HK-2 (cell line): ENCODE data around the gene LAIR1.
"Not testable (repeated sequence)": the region's sequence is repeated elsewhere in the genome, so short reads cannot be mapped to it uniquely, and the experiment has no call there.

Experiments
- DNase-seq: peaks from one replicate; pipeline ENCODE4 v3.0.0-alpha.2; 2018; ENCODE audit not compliant: unreplicated experiment

LAIR1 gene

DNA sequence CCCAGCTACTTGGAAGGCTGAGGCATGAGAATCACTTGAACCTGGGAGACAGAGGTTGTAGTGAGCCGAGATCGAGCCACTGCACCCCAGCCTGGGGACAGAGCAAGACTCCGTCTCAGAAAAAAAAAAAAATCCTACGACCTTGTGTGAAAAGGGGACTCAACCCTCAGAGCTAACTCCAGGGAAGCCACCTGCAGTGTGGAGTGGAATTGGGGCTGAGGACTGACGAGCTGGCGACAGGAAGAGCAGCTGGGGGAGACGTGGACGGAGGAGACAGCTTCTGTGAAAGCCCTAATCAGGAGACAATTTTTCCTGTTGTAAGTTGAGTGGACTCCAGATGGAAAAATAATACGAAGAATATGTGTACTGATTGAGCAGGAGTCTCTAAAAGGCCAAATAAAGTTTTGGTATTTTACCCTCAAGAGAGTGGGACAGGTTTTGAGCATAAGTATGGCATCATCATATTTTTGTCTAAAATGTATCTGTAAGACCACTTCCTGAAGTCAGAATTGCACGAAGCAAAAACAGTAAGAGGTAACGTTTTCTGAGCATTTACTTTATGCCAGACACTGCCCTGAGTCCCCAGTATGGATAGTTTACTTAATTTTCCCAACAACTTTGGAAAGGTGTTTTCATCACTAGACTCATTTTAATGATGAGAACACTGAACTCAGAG is 12.0 kb upstream of the LAIR1 start:
- DNase-seq, result no peak

DNA sequence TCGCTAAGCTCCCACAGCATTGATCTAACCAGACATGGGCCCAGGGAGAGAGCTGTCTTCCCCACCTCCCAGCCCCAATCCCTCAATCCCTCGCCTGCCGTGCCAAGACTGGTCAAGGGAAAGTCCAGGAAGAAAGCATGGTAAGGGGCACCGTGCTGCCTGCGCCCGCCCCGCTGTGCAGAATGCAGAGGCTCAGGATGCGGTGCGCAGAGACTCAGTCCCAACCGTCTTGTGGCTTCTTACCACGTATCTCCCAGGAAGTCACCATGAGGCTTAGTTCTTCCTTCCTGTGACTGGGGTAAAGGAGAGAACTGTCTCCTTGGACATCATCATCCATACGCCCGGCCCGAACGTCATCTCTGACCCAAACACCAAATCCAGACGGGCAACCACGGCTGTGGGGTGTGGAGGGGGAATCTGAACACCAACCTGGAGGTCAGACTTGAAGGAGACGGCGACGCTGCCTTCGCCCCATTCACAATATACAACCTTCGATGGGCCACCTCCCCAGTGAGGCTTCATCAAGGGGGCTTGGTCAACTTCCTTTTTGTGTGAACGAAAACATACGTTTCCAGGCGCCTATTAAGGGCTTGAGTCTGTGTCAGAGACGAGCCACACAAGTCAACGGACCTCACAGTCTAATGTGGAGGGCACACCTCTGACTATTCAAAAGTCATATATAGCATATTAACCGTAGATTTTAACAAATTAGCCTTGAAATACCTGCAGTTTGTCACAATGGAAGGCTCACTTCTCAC is 10.6 kb upstream of the LAIR1 start:
- not testable (repeated sequence) for DNase-seq

DNA sequence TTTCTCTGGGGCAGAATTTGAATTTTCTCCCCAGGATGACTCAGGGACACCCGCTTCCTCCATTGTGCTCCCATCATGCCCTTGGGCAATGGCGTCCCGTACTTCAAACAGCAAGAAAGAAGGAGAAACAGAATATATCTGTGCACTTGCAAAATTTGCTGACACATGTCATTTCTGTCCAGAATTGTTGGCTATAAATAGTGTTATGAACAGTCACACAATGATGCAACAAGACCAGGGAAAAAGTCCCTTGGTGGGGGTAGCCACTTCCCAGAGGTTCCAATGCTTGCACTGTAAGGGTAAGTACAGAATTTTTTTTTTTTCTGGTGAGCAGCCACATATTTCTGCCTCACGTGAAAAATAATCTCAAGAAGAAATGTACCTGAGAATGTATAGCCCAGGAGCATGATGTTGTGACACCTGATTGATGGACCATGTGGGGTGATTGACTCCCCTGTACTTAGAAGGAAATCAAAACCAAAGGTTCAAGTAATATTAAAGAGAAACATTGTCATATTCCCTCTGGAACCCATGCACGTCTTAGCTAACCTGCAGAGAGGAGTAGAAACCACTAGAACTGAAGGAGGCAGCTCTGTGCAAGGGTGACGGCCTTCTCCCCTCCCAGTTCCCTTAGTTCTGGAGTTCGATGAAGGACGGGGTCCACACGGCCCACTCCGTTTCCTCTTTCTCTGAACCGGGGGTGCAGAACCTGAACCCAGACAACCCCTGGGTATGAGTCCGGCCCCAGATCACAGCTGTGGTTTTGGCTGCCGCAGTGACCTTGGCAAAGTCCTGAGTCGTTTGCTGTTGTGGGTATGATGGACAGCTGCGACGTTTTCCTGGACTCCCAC is 9.3 kb upstream of the LAIR1 start:
- DNase-seq, result no peak

GRCh38 chr19:54371453-54371852 is 6.7 kb upstream of the LAIR1 start:
- DNase-seq, result not testable (repeated sequence)

GRCh38 chr19:54370434-54370796 is 5.7 kb upstream of the LAIR1 start:
- not testable (repeated sequence) for DNase-seq

GRCh38 chr19:54369688-54370433 is 5.1 kb upstream of the LAIR1 start:
- not testable (repeated sequence) for DNase-seq

DNA sequence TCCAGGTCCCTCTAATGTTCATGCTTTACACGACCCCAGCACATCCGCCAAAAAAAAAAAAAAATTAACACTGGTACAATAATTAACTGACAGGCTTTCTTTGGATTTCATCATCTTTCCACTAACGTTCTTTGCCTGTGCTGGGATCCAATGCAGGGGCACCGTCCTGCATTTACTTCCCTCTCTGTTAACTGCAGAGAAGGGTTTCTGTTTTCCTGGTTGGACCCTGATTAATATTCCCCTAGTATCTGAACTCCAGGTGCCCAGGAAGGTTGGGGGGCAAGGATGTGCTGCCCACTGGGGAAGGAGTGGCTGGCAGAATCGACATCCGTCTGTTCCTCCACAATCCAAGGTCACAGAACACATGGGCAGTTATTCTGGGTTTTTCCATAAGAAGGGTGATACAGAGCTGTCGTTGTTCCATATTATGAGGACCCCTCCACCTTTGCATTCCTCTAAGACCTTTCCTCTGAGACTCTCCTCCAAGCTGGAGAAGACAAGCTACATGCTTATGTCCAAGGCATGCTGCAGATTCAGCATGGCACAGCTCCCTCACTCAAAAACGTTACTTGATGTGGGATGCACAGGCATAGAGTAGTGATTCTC is 4.5 kb upstream of the LAIR1 start:
- no peak for DNase-seq

DNA sequence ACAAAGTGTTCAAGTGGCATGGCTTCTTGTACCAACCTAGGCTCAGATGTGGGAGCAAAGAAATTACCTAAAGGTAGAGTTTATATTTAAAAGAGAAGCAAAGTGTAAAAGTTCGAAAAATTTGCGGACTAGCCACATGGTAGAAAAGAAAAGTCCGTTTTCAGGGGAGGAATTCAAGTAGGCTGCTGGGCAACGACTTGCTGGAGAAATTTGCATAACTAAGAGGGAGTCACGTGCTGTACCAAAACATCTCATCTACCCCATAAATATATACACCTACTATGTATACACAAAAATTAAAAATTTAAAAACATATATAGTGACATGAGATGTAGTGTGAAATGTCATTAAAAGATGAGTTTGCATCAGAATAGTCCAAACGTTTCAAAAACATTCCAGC is 2.1 kb upstream of the LAIR1 start:
- DNase-seq, result no peak

- not testable (repeated sequence) for DNase-seq
Observed at GRCh38 chr19:54365798-54366197, 1.1 kb upstream of the LAIR1 start.

GRCh38 chr19:54361680-54362422 is 2.9 kb downstream of the LAIR1 start:
- not testable (repeated sequence) for DNase-seq

GRCh38 chr19:54359149-54359820 is 5.4 kb downstream of the LAIR1 start:
- not testable (repeated sequence) for DNase-seq

- no peak for DNase-seq
Observed at GRCh38 chr19:54357381-54357780, 7.3 kb downstream of the LAIR1 start.

- no peak for DNase-seq
Observed at GRCh38 chr19:54356444-54357056, 8.2 kb downstream of the LAIR1 start.

- no peak for DNase-seq
Observed at GRCh38 chr19:54355675-54356074, 9.1 kb downstream of the LAIR1 start.

GRCh38 chr19:54354761-54355160 is 10.0 kb downstream of the LAIR1 start:
- DNase-seq, result no peak

- DNase-seq, result no peak
Observed at GRCh38 chr19:54352546-54352945, 12.2 kb downstream of the LAIR1 start.

- DNase-seq, result no peak
Observed at GRCh38 chr19:54352041-54352440, 12.7 kb downstream of the LAIR1 start.

DNA sequence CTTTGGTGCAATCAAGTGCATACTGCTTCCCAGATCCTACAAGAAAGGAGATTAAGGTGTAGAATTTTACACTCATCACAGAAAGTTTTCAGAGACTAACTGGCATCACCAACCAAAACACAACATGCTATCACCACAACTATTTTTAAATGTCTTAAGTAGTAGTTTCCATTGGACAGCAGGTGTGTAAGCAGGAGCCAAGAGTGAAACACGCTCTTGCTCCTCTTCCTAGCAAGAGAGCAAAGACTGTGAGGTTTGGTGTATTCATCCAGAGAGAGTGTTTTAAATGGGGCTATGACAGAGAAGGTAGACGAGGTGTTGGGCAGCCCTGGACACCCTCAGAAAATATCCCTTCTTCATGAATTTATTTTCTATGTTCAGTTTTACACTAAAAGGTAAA is 13.3 kb downstream of the LAIR1 start:
- no peak for DNase-seq

DNA sequence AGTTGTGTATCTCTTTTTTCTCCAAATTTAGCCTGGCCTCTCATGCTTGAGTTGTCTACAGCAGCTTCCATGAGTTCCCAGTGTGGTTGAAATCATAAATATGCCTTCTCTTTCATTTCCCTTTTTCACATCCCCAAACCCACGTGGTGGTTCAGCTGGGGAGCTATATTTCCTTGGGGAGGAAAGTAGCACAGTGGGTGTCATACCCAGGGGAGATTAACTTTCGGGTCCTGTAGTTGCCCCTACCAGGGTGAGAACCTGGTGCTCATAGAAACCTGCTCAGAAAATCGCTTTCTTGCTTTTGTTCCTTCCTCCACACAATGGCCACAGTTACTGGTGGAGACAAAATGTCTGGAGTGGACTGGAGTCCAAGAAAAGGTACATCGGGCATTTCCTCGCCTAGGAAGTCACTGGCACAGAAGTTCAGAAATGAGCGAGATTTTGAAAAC is 18.8 kb downstream of the LAIR1 start:
- DNase-seq, result no peak

GRCh38 chr19:54343868-54344267 is 20.9 kb downstream of the LAIR1 start:
- DNase-seq, result no peak
